GM18951 (cell line): ENCODE data around the gene TFRC.
"Not testable (repeated sequence)": the region's sequence is repeated elsewhere in the genome, so short reads cannot be mapped to it uniquely, and the experiment has no call there.

Experiments used
- POLR2A ChIP-seq: IDR thresholded peaks from 4 replicates; pipeline ENCODE4 v1.6.1; 2011; ENCODE audit warnings: mild to moderate bottlenecking; ENCODE audit not compliant: insufficient read length, insufficient read depth; ENCODE audit errors: extremely low read depth
- in situ Hi-C: fragments of 300-500 bp; cut with MboI; formaldehyde crosslinking; loops from one replicate; pipeline ENCODE4 v1.12.0; 2022; ENCODE audit warnings: low sequenced_read_pairs, mixed read lengths, inconsistent platforms; ENCODE audit not compliant: unreplicated experiment

The TFRC gene

DNA sequence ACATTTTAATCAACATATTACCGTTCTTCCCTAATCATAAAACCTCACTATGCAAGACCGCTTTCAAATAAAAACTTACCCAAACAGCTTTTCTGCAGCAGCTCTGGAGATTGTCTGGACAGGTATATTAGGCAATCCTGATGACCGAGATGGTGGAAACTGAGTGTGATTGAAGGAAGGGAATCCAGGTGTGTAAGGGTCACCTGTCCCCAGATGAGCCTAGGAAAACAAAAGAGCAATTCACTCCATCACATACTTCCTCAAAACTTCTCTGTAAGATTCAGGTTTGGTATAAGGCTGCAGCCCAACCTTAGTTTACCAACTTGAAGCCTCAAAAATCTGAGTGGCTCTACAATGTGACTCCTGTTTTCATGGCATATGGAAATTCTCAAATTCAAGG lies 14.5 kb downstream of the TFRC start:
- in situ Hi-C loops, result no loop called here
- no peak for TF ChIP-seq POLR2A

DNA sequence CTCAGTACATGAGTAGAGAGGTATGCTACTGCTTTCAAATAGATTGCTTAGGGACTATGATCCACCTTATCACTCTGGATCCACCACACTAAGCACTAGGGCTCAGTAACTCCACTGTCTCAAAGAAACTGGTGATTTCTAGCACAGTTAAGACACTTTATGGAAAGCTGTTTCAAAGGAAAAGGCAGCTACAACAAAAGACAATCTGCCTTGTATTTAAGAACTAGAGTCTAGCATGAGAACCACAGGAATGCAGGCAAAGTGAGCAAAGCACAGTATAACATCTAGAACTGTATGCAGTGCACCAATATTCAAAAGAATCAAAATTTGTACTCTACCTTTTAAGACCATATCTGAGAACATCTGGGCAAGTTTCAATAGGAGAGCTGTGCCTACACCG lies 17.9 kb downstream of the TFRC start:
- TF ChIP-seq POLR2A, result no peak

DNA sequence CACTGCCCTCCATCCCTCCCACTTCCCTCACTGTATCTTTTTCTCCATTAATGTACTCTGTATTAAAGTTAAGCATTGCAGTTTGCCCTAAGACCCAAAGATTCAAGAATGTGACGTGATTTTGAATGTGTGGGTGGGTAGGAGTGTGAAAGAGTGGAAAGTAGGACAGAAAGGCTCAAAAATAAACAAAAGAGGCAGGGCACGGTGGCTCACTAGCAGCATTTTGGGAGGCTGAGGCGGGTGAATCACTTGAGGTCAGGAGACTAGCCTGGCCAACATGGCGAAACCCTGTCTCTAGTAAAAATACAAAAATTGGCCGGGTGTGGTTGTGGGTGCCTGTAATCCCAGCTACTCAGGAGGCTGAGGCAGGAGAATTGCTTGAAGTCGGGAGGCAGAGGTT lies 18.4 kb downstream of the TFRC start:
- no peak for TF ChIP-seq POLR2A
- in situ Hi-C loops, result no loop called here

More for the DNA sequence above, 17.9 kb downstream of the TFRC start:
- in situ Hi-C loops, result no loop called here

DNA sequence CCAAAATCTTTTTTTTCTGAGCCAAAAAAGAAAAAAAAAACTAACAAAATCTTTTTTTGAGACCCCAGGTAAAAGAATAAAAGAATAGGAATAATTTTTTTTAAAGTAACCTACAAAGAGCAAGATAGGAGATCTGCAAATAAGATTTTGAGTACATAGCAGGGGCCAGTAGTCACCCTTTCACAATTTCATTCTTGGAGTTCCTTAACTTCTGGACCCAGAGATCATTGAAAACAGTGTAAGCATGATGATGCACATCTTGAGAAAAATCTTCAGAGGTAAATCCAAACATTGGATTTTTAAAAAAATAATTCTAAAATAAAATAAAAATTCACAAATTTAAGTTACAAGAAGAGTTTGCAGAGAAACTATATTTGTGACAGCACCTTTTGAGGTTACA lies 18.8 kb downstream of the TFRC start:
- in situ Hi-C loops, result no loop called here
- TF ChIP-seq POLR2A, result no peak

GRCh38 chr3:196060834-196061233 lies 21.1 kb downstream of the TFRC start:
- TF ChIP-seq POLR2A, result no peak
- in situ Hi-C loops, result no loop called here

DNA sequence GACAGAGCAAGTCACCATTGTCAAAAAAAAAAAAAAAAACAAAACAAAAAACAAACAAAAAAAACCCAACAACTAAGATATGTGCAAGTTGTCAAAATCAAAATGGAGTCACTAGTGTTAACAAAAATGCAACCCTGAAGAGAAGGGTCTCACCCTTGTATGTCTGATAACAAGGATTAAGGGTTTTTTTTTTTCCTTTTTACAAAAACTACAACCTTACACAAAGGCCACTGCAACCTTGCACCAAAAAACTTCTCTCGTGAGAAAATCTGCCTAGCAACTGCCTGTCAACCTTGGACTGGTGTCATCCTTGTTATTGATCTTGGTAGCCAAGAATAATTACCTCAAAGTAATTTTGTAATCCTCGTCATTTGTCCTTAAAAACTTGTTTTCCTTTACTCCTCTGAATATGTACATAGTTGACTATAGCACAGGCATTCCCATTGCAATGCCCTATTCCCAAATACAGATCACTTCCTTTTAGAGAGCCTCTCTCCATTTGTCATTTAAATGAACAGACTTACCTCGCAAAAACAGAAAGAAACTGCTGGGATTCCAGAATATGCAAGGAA lies 24.0 kb downstream of the TFRC start:
- no peak for TF ChIP-seq POLR2A
- in situ Hi-C loops, result no loop called here

- in situ Hi-C loops, result not testable (repeated sequence)
Observed at GRCh38 chr3:196056371-196056770, 25.5 kb downstream of the TFRC start.

DNA sequence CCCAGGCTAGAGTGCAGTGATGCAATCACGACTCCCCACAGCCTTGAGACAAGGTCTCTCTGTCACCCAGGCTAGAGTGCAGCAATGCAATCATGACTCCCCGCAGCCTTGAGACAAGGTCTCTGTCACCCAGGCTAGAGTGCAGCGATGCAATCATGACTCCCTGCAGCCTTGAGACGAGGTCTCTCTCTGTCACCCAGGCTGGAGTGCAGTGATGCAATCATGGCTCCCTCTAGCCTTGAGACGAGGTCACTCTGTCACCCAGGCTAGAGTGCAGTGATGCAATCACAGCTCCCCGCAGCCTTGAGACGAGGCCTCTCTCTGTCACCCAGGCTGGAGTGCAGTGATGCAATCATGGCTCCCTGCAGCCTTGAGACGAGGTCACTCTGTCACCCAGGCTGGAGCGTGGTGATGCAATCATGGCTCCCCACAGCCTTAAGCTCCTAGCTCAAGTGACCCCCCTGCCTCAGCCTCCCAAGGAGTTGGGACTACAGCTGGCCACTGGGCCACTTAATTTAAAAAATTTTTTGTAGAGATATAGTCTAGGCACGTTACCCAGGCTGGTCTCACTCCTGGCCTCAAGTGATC lies 26.1 kb downstream of the TFRC start:
- in situ Hi-C loops, result no loop called here
- TF ChIP-seq POLR2A, result no peak

DNA sequence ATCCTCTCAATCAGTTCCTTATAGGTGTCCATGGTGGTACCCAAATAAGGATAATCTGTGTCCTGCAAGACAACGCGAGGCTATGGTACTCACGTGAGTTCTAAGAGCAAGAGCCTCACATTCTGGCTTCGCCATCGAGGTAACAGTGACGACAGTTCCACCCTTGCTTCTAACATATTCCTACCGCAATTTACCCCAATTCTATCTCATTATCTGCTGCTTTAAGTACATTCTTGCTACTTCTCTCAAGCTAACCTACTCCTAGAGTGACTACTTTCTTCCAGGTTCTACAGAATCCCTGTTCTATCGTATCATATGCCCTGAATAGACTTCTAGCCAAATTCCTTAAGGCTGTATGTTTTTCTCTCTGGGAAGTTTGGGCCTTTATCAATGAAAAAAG lies 26.6 kb downstream of the TFRC start:
- TF ChIP-seq POLR2A, result no peak
- in situ Hi-C loops, result no loop called here

GRCh38 chr3:196054661-196055060 lies 27.2 kb downstream of the TFRC start:
- in situ Hi-C loops, result no loop called here
- TF ChIP-seq POLR2A, result no peak

- TF ChIP-seq POLR2A, result no peak
- in situ Hi-C loops, result no loop called here
Observed at GRCh38 chr3:196053487-196053886, 28.4 kb downstream of the TFRC start.

DNA sequence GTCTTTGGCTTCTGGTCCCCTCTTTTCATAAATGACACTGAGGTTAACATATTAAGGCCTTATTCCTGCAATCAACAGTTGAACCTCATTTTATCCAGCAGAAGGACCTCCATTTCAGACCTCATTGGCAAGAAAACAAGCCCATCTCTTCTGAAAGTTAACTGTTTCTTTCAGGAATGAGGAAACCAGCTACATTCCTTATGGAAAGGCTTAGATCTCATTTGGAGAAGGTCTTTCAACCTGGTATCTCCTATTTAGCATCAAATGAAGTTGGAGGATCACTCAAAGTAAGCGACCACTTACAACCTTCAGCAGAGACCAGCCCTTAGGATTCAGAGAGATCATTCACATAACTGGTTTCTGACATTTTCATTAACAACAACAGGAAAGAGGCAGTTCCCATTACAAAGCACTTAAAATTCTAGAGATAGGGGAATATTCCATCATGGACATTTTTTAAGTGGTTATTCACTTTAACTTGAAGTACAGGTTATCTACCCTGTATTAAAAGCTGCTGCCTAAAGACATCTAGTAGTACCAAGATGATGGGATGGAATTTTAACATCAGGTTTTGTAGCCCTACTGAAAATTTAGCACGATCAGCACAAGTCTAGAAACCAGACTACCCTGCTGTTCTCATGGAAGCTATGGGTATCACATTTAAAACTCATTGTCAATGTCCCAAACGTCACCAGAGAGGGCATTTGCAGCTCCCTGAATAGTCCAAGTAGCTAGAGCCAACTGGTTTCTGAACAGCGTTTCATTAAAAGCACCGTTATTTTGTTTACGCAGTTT lies 30.4 kb downstream of the TFRC start:
- in situ Hi-C loops, result no loop called here
- TF ChIP-seq POLR2A, result no peak

DNA sequence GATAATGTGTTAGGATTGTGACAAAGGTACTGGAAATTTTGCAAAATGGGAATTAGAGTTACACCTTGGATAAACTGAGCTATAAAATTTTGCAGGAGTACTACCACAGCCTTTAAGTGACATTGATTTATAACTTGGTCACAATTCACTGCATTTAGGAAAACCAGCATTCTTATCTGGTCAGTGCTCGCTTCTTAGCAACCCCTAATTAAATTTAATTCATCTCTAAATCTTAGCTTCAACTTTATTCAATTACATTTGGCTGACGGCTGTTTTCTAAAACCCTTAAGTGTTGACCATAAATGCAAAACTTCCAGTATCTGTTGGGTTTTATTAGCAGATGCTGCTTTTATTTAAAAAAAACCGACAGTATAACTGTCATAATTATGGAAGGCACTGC lies 31.3 kb downstream of the TFRC start:
- in situ Hi-C loops, result no loop called here
- no peak for TF ChIP-seq POLR2A

DNA sequence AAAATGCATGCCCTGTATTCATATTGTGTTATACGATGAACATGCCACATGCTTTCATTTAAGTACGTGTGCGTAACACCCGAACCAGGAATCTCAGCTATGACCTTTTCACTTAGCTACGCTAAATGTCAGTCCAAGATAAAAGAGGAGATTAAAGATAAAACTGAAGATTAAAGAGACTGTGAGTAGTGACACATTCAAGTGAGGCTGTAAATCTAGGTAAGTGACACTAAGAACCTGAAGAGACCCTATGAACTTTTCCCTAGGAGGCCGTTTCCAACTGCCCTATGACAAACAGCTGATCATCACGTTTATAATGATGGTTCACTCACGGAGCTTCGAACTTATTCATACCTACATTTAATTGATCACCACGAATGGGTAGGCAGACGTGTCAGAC lies 32.2 kb downstream of the TFRC start:
- TF ChIP-seq POLR2A, result no peak
- in situ Hi-C loops, result no loop called here
